Kidney tubule cell (primary cell): ENCODE results near the gene PDLIM1.
A peak's percentile ranks its signal among the peaks of the same experiment; 100 is the strongest.

Experiments
- DNase-seq: peaks from one replicate; pipeline ENCODE4 v3.0.0-alpha.2; 2018; ENCODE audit warnings: low spot score

The PDLIM1 gene

GRCh38 chr10:95263864-95264226, 27.0 kb downstream of the PDLIM1 start:
- DNase-seq: no peak

GRCh38 chr10:95262763-95263518, 27.9 kb downstream of the PDLIM1 start:
- DNase-seq: no peak

DNA sequence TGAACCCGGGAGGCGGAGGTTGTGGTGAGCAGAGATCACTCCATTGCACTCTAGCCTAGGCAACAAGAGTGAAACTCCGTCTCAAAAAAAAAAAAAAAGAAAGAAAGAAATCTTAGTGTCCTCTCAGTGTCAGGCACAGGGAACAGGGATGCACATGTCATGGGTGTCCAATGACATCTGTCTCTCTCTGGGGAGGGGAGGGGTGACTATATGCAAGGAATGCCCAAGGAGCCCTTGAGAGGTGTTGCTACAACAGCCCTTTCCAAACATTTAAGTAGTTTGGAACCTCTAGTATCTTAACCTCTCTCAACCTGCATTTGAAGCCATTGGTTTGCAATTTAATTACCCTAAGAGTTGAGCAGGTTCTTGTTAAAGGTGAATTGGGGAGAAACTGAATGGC, 28.9 kb downstream of the PDLIM1 start:
- DNase-seq: no peak

DNA sequence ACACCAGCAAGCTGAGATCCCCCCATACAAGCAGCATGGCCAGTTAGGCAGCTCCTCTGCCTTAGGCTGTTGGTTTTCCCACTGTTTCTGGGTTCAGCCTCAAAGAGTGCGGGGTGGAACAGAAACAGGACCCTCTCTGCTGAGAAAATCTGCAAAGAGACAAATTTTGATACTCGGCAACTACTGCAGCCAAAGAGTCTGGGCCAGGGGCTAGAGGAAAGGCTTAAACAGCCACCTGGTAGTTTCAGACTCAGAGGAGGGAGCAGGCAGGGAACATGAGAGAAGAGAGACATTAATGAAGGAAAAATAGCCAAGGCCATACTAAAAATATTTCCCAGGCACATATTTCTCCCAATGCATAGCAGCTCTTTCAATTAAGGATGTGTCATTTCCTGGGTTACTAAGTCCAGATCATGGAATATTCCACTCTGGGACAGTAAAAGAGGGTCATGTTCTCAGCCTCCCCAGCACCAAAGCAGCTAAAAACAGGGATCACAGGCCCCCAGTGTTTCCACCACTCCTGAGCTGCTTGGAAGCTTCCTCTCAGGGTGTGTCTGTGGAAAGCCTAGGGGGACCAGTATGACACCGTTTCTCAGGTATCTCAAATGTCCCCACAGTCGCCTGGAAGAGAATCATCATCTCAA, 29.8 kb downstream of the PDLIM1 start:
- DNase-seq: peak; percentile 68

DNA sequence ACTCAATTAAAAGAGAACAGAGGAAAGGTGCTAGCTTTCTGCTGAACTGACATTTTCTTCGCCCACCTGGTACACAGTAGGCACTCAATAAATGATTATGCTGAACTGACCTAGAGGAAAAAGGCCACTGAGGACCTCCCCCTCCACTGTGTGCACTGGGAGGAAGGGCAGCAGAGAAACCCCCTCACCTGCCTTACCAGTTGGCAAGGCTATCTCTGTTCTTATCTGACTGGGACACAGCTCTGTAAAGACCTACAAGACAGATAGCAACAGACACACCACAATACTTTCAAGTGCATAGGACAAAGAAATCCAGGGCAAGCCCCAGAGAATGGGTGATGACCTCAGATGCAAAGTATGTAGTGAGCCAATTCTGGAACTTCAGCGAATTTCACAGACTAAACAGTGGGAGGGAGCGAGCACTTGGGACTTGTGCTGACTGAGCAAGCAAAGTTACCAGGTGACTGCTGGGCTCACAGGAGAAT, 30.4 kb downstream of the PDLIM1 start:
- DNase-seq: peak; percentile 96

DNA sequence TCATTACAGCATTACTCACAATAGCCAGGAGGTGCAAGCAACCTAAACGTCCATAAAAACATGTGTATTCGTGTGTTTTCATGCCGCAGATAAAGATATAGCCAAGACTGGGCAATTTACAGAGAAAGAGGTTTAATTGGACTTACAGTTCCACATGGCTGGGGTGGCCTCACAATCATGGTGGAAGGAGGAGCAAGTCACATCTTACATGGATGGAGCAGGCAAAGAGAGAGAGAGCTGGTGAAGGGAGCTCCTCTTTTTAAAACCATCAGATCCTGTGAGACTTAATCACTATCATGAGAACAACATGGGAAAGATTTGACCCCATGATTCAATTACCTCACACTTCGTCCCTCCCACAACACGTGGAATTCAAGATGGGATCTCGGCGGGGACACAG, 33.0 kb downstream of the PDLIM1 start:
- DNase-seq: no peak

DNA sequence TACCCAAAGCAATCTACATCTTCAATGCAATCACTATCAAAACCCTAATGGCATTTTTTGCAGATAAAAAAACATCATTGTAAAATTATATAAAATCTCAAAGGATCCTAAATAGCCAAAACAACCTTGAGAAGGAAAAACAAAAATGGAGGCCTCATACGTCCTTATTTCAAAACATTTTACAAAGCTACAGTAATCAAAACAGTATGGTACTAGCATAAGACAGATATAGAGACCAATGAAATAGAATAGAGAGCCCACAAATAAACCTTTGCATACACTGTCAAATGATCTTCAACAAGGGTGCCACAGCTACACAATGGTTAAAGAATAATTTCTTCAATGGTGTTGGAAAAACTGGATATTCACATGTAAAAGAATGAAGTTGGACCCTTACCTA, 34.5 kb downstream of the PDLIM1 start:
- DNase-seq: no peak

DNA sequence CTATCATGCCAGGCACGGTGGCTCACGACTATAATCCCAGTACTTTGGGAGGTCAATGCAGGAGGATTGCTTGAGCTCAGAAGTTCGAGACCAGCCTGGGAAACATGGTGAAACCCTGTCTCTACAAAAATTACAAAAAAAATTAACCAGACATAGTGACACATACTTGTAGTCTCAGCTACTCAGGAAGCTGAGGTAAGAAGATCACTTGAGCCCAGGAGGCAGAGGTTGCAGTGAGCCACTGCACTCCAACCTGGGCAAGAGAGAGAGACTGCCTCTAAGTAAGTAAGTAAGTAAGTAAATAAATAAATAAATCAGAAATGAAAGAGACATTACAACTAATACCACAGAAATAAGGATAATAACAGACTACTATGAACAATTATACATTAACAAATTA, 36.2 kb downstream of the PDLIM1 start:
- DNase-seq: peak; percentile 63

DNA sequence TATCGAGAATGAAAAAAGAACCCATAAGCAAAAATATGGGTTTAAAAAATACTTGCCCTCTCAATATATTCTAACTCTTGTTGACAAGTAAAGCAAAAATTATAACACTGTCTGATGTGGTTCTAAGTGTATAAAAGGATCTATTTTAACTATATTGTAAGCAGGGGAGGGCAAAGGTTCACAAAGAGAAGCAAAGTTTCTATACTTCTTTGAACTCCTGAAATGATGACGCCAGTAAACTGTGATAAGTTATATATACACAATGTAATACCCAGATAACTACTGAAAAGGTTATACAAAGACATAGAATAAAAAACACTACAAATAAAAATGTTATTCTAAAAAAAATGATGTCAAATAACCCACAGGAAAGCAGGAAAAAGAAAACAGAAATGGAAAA, 37.1 kb downstream of the PDLIM1 start:
- DNase-seq: no peak

- no peak for DNase-seq
Measured at GRCh38 chr10:95253007-95253406, 37.8 kb downstream of the PDLIM1 start.

- no peak for DNase-seq
Measured at GRCh38 chr10:95250856-95251255, 39.9 kb downstream of the PDLIM1 start.

DNA sequence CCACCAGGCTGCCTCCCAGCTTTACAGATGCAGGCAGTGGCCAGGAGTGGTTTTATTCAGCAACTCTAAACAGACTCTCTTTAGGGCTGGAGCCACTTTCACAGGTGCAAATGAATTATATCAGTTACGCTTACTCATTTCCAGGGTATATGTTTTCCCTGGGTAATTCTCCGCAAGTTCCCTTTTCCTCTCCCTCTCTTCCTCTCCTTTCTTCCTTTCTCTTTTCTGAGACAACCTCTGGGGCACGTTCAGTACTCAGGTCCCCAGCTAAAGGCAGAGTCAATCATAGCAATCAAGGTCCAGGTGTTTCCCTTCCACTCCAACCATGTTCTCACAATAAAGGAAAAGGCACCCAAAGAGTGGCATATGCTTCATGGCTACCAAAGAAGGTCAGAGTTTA, 41.3 kb downstream of the PDLIM1 start:
- no peak for DNase-seq

GRCh38 chr10:95248989-95249388, 41.8 kb downstream of the PDLIM1 start:
- DNase-seq: no peak

GRCh38 chr10:95247881-95248583, 42.8 kb downstream of the PDLIM1 start:
- no peak for DNase-seq

DNA sequence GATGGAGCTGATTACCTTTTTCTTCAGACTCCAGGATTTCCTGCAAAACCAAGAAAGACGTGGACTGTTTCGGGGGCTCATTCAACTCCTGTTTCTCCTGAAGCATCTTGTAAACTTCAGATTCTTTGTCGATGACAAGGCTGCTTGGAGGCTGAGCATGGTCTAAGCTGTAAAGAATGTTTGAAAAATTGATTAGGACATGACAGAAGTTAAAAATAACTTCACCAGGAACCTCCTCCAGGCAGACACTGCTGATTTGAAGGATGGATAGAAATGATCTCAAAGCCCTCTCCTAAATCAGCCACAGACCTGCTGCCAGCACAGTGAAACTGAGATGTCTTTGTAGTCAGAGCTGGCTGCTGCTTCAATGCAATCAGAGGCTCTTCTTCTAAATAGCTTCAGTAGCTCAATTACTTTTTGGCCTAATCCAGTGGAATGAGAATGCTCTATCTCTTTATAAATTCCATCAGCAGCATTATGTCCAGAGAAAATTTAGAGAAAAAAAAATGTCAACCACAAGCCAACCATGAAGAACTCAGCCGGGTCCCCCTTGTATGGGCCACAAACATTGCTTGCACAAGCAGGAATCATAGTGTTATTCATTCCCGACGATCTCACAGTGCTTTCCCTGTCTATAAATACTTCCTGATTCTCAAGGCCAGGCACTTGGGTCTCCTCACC, 43.5 kb downstream of the PDLIM1 start:
- DNase-seq: peak; percentile 74

- peak; percentile 76 for DNase-seq
Measured at GRCh38 chr10:95246582-95247051, 44.2 kb downstream of the PDLIM1 start.

GRCh38 chr10:95245425-95246055, 45.3 kb downstream of the PDLIM1 start:
- DNase-seq: no peak

DNA sequence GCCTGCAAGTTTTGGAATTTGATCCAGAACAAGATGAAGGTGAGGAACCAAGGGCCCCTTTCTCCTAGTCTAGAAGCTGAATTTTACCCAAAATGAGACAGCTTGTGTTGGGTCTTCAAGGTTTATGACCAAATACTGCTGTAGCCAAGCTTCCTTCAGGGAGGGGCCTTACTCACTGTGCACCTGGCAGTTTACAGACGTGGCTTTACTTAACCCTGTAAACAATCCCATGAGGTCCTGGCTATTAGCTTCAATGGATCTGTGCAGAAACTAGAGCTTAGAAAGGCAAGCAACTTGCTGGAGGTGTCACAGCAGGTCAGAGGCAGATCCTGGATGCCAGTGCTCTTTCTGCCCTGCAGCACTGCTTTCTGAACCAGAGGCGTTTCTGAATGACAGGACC, 46.7 kb downstream of the PDLIM1 start:
- no peak for DNase-seq

DNA sequence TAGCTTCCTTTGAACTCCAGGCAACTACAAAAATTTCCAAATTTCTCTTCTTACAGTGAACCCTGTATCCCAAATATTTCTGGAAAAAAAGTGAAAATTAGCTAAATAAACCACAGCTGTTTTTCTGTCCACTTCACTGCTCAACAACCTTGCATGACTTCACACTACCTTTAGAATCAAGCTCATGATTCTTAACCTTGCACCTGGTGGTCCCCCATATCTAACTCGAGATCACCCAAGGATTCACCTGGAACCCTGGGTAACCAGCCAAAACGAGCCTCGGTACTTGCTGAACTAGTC, 47.5 kb downstream of the PDLIM1 start:
- DNase-seq: no peak

DNA sequence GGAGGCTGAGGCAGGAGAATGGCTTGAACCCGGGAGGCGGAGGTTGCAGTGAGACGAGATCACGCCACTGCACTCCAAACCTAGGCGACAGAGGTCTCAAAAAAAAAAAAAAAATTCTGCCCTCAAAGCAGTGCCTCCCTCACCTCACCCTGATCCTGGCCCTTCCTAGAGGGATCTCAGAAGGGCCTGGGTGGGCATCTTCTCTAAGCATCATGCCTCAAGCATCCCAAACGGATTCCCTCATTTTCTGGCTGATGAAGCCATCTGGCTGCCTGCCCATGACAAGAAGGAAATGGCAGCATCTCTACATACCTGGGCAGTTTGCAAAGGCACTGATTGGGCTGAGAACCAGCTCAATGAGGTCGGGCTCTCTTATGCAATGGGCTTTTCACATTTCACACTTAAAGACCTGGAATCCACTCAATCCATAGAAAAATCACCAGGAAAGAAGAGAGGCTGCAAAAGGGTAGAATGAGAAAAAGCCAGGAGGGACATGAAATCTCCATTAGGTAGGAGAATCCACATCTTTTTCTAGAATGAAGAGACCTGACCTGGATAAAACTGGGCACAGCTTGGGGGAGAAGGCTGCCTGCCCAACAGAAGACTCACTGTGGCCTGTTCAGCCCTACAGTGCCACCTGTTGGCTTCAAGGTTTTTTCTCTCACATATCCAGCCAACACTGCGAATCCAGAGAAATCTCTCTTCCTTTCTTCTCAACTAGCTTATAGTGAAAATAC, 48.1 kb downstream of the PDLIM1 start:
- peak; percentile 62 for DNase-seq

- no peak for DNase-seq
Measured at GRCh38 chr10:95241533-95241932, 49.3 kb downstream of the PDLIM1 start.
